ENCODE data around the gene NDST1.

The NDST1 gene

DNA sequence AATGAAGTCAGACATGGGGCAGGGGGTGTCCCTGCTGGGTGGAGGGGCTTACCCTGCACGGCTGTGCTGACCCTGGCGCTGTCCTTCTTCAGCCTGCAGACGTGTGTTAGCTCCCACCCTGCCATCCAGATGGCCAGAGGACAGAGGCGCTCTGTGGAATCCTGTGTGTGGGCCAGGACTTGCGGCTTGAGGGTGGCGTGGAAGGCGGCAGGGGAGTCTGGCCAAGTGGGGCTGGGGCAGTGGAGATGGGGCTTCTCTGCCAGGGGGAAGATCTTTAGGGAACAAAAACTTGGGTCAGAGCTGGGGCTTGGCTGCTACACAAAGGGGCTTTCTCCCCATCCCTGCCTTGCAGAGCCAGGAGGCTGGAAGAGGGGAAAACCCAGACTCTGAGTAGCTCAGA is 86.1 kb downstream of the NDST1 start:
- no peak for DNase-seq

- DNase-seq: no peak
Measured at GRCh38 chr5:150595466-150596031, 87.6 kb downstream of the NDST1 start.

DNA sequence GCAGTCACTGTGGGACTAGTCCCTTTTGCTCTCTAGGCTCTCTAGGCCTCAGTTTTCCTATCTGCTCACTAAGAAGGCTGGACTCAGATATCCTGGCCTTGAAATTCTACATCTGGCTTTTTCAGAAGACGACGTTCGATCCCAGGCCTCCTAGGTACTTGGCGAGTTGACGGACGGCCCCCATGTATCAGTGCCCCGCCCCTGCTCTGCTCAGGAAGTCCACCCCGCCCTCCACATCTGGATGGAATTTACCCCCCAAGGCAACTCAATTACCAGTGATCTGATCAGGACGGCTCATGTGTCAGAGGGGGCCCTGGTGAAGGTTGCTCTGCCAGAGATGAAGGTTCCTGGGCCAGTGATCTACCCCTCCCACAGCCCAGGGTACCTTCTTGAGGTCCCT is 88.4 kb downstream of the NDST1 start:
- DNase-seq: no peak

GRCh38 chr5:150596826-150597225 is 88.9 kb downstream of the NDST1 start:
- no peak for DNase-seq

DNA sequence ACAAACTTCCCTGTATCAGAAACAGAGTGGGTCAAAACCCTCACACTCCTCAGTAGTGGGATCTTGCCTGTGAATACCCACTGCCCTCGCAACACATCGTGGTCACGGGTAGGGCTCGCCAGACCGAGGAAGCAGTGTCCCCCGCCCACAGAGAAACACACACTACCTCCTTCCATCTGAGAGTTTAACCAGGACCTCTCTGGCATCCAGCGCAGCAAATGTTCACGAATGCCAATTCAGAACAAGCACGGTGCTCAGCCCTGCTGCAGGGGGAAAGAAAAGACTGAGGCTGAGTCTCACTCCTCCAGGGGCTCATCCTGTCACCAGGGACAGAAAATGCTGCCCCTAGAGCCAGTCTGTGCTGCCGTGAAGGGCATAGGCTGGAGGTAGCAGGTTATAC is 90.1 kb downstream of the NDST1 start:
- DNase-seq: no peak

GRCh38 chr5:150598821-150599273 is 90.9 kb downstream of the NDST1 start:
- DNase-seq: no peak

- no peak for DNase-seq
Measured at GRCh38 chr5:150599281-150599680, 91.3 kb downstream of the NDST1 start.

GRCh38 chr5:150599917-150600511 is 92.1 kb downstream of the NDST1 start:
- no peak for DNase-seq

- DNase-seq: no peak
Measured at GRCh38 chr5:150600616-150601490, 92.9 kb downstream of the NDST1 start.

GRCh38 chr5:150601491-150602345 is 93.8 kb downstream of the NDST1 start:
- no peak for DNase-seq

DNA sequence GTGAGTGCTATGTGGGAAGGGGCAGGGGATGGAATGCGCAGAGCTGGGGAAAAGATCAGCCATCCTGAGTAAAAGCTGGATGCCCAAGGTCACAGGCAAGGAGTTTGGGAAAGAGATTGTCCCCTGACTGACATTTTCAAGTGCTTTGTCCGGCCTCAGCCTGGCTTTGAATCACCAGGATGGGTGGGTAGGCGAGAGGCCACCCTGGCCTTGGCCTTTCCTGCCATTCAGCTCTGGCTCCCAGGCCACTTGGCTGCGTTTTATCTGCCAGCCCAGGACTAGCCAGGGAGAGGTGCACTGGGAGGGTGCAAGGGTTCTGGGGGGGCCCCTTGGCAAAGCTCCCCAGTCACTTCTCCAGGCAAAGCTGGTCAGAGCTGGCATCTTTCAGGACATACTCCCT is 95.1 kb downstream of the NDST1 start:
- DNase-seq: no peak

DNA sequence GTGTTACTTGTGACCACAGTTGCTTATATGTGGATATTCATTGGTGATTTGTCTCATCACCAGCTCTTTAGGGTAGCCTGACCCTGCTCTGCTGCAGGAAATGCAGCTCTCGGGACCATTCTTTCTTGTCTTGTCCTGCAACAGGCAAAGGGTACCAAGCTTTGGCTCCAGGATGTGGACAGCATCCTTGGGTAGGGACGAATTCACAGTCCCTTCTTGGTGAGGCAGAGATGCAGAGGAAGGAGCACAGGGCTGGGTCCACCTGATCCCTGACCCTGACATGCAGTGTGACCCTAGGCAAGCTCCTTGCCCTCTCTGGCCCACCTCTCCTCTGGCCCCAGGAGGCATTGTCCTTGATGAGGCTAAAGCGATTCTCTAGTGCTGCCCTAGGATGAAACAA is 95.6 kb downstream of the NDST1 start:
- no peak for DNase-seq

DNA sequence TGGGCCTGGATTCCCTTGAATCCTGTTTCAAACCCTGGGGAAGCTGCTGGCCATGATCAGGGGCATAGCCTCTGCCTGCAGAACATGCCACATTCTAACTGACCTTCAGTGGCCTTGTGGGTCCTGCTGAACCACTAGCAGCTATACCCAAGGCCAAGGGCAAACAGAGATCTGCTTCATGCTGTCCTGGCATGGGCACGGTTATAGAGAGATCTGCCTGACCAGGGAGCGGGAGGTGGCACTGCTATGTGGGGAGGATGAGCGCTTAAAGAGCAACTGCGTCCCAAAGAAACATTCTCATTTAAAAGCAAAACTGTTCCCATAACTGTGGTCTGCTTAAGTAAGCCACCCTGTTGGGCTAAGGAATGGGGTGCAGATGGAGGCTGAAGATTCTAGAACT is 96.1 kb downstream of the NDST1 start:
- no peak for DNase-seq

DNA sequence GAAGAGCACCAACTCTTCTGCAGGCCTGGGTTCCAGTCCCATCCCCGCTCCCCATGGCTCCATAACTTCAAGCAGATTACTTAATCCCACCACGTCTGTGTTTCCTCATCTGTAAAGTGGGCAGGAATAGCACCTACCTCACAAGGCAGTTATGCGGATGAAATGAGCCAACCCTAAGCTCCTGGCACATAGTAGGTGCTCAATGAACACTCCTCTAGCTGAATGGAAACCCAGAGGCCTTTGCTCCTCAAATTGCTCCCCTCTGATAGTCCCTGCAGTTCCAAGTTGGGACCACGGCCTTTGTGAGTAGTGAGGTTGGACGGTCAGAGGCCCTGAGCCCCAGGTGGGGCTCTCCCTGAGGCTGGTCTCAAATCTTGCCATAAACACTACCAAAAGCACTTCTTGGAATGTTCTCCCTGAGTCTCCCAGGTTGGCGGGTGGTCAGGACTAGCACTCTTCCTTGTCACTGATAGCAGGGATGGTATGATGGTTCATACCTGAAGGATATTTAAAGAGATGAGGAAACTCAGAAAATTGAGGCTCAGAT is 97.0 kb downstream of the NDST1 start:
- no peak for DNase-seq

DNA sequence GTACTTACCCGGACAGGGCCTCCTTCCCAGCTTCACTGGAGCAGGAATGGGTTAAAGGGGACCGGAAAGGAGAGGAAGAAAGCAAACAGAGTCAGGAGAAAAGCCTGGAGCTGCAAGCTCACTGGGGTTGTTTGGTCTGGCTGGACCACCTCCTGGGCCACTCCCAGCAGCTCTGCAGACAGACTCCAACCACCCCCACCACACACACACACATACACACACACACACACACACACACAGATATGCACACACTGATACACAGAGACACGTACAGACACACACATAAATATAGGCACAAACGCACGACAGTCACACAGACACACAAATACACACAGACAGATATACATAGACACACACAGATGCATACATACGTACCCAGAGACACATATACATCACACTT is 97.6 kb downstream of the NDST1 start:
- DNase-seq: no peak

DNA sequence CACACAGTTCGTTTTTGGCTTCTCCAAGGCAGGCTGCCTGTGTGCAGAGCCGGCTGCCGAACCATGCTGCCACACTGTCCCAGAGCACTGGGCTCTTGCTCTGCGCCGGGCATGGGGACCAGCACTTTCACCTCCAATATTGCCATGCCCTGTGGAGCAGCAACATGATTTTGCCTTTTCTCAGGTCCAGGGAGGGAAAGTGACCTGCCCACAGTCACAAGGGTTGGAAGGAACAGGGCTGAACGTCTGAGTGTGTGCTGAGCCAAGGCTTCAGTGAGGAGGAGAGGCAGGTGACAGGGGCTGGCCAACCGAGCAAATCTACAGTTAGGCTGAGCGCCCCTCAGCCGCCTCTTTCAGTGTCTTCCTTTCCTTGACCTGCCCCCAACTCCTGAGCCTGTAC is 98.5 kb downstream of the NDST1 start:
- no peak for DNase-seq

DNA sequence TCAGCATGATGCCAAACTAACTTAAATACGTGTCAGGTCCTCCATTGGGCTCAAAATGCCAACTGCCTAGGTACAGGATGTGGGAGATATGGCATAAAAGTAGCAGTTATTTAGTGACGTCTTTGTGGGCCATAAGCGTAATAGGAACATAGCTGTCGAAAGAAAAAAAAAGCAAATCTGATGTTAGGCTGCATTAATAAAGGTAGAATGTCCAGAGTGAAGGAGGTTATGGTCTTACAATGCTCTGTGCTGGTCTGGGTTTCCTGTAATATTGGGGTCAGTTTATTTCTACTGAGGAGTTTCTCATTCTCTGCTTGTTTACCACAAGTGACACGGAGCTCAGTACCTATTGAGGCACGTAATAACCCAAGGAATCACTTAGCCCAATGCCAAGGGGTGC is 99.2 kb downstream of the NDST1 start:
- no peak for DNase-seq
